HG02798 (cell line): ENCODE measurements around the gene TMPRSS12.
"Not testable (repeated sequence)": the region's sequence is repeated elsewhere in the genome, so short reads cannot be mapped to it uniquely, and the experiment has no call there.

ENCODE experiments used
- ATAC-seq: cut with Tn5 transposase; IDR thresholded peaks from one replicate; pipeline ENCODE4 v1.9.1; 2021; ENCODE audit warnings: mild to moderate bottlenecking; ENCODE audit not compliant: unreplicated experiment, poor library complexity

TMPRSS12 gene

GRCh38 chr12:50842637-50843493 lies at the start of gene TMPRSS12:
Gene TMPRSS12 (plus strand): TSS chr12:50842926. CDS start chr12:50842965, 39 bp downstream.
- no peak for ATAC-seq

DNA sequence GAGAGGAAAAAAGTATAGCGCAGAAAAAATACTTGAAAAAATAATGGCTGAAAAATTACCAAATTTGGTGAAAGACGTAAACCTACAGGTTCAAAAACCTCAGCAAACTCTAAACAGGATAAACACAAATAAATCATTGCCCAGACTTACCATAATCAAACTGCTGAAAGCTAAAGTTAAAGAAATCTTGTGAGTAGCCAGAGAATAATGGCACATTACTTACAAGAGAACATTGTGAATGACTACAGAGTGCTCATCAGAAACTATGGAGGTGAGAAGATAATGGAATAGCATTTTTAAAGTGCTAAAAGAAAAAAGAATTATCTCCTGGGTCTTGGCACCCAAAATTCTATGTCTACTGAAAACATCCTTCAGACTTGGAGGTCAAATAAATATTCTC lies 42.8 kb upstream of the TMPRSS12 start:
- no peak for ATAC-seq

DNA sequence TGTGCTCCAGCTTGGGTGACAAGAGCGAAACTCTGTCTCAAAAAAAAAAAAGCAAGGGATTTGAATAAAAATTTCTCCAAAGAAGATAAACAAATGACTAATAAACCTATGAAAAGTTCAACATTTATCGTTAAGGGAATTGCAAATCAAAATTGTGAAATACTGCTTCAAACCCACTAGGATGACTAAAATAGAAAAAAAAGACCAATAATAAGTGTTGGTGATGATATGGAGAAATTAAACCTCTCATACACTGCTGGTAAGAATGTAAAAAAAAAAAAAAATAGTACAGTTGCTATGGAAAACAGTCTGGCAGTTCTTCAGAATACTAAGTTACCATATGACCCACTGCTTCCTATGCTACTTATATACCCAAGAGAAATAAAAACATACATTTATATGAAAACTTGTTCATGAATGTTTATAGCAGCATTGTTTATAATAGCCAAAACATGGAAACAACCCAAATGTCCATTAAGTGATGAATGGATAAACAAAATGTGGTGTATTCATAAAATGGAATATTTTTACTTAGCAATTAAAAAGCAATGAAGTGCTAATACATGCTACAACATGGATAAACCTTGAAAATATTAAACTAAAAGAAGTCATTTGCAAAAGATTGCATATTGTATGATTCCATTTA lies 39.4 kb upstream of the TMPRSS12 start:
- ATAC-seq: no peak

DNA sequence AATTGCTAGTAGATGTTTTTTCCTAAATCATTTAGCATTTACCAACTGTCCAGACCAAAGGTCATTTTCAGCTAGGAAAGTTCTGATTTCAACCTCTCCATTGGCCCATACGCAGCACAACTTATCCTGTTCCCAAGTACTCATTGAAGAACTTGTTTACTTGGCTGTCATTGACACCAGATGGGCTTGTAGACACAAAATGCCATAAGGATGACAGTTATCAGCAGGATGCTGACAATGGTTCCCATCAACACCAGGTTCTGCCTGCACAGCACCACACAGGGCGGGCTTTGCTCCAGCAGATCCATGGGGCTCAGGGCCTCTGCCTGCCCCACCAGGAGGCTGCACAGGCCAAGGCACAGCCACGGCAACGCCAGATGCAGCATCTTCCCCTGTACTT lies 36.5 kb upstream of the TMPRSS12 start:
- no peak for ATAC-seq

DNA sequence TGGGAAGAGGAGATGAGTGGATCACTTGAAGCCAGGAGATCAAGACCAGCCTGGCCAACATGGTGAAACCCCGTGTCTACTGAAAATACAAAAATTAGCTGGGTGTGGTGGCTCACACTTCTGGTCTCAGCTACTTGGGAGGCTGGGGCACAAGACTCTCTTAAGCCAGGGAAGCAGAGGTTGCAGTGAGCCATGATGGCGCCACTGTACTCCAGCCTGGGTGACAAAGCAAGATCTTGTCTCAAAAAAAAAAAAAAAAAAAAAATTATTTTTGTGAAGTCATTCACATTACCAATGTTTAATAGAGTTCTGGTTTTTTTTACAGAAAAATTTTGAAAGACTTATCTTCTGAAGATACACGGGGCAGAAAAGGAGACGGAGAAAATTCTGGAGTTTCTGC lies 33.6 kb upstream of the TMPRSS12 start:
- not testable (repeated sequence) for ATAC-seq

GRCh38 chr12:50814921-50815320 lies 27.8 kb upstream of the TMPRSS12 start:
- not testable (repeated sequence) for ATAC-seq

GRCh38 chr12:50820177-50820576 lies 22.5 kb upstream of the TMPRSS12 start:
- no peak for ATAC-seq

- ATAC-seq: no peak
Observed at GRCh38 chr12:50822082-50822481, 20.6 kb upstream of the TMPRSS12 start.

GRCh38 chr12:50823724-50824123 lies 19.0 kb upstream of the TMPRSS12 start:
- ATAC-seq: not testable (repeated sequence)

- ATAC-seq: no peak
Observed at GRCh38 chr12:50824914-50825313, 17.8 kb upstream of the TMPRSS12 start.

DNA sequence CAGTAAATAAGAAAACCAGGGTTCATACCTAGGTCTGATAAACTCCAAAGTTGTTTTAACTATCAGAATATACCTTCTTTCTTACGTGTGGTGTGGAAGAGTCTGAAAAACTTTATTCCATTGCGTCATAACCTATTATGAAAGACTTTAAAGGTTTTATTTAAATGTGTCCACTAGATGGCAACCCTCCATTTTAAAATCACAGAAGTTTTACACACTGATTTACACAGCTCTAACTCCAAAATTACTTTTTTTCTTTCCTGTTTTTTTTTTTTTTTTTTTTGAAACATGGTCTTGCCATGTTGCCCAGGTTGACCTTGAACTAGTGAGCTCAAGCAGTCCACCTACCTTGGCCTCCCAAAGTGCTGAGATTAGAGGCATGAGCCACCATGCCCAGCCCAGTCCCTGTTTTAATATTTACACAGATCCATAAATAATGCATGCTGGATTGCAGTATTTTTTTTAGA lies 17.3 kb upstream of the TMPRSS12 start:
- no peak for ATAC-seq

DNA sequence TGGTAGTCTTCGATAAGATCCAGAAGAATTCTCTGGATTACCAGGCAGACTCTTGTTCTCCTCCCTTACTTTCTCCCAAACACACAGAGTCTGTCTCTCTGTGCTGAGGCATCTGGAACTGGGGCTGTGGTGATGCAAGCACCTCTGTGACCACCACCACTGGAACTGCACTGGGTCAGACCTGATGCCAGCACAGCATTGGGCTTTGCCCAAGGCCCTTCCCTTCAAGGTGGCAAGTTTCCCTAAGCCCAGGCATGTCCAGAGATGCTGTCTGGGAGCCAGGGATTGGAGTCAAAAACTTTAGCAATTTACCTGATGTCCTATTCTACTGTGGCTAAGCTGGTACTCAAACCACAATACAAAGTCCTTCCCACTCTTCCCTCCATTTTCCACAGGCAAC lies 14.6 kb upstream of the TMPRSS12 start:
- ATAC-seq: no peak

- ATAC-seq: no peak
Observed at GRCh38 chr12:50828886-50829285, 13.8 kb upstream of the TMPRSS12 start.

- not testable (repeated sequence) for ATAC-seq
Observed at GRCh38 chr12:50833801-50834200, 8.9 kb upstream of the TMPRSS12 start.

DNA sequence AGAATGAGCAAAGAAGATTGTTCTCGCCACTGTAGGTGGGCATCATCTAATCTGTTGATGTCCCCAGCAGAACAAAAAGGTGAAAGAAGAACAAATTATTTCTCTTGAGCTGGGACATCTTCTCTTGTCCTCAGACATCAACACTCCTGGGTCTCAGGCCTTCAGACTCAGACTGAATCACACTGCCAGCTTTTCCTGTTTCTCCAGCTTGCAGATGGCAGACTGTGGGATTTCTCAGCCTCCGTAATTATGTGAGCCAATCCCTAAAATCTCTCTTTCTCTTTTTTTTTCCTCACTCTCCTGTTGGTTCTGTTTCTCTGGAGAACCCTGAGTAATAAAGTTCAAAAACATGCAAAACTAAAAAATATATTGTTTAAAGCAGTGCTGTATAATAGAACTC lies 3.7 kb upstream of the TMPRSS12 start:
- ATAC-seq: no peak

- ATAC-seq: no peak
Observed at GRCh38 chr12:50840809-50841487, 1.8 kb upstream of the TMPRSS12 start.

DNA sequence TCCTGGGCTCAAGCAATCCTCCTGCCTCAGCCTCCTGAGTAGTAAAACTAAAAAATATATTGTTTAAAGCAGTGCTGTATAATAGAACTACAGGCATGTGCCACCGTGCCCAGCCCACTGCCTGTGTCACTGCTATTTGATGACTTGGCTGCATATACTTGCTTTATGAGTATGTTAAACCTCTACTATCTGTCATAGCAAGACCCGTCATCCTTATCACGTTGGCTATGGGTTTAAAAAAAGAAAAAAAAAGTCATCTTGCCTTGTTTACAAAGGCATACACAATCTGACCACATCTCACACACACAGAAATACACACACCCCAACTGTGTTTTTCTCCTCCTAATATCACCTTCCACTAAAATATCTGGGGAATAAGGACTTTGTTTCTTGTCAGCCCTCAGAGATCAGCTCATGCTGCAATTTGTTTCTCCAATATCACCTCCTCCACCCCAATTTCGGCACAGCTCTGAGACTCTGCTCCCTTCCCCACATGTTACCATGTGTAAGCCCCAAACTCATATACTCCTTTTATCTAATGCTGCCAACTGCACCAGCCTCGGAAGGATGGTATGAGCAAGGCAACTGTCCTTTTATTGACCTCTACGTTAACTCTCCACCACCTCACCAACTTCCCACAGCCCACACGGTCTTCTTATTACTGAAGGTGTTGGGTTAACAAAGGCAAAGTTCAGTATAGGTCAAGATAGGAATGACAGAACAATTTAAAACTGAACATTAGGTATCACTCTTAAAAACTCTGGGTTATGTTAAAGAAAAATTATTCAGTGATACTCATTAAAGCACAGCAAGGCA lies 802 bp upstream of the TMPRSS12 start:
- ATAC-seq: no peak

DNA sequence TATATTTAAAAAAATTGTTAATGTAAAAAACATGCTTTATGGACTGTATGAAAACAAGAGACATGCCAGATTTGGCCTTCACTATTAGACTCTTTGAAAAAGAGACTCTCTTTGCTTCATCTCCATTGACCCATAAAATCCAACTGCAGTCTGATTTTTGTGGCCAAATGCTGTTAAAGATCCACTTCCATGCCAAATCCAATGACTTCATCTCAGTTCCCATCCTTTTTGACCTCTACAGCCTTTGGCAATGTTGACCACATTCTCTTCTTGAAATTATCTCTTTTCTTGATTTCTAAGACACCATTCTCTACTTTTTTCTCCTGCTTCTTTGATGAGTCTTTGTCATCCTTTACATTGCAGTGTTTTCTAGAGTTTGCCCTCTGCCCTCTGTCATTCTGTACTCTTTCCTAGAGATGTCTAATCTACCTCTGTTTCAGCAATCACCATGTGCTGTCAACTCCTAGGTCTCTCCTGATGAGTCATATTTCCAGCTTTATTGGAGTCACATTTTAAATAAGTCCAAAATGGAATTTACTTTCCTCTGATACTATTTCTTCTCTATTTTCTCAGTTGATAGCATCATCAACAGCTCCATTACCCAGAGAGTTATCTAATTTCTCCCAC lies 2.4 kb downstream of the TMPRSS12 start:
- no peak for ATAC-seq

DNA sequence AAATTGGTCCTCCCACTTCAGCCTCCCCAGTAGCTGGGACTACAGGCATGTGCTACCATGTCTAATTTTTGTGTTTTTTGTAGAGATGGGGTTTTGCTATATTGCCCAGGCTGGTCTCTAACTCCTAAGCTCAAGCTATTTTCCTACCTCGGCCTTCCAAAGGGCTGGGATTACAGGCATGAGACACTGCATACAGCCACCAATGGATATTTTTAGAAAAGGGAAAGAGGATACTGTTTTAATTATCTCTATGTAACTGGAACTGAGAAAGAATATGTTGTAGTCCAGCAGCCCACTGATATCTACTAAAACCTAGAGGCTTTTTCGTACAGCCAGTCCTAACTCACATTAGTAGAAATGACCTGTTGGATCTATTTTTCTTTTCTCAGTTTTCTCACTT lies 6.2 kb downstream of the TMPRSS12 start:
- no peak for ATAC-seq

DNA sequence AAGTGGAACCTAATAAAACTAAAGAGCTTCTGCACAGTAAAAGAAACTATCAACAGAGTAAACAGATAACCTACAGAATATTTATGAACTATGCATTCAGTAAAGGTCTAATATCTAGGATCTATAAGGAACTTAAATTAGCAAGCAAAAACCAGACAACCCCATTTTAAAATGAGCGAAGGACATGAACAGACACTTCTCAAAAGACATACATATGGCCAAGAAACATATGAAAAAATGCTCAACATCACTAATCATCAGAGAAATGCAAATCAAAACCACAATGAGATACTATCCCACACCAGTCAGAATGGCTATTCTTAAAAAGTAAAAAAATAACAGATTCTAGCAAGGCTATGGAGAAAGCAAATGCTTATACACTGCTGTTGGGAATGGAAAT lies 12.5 kb downstream of the TMPRSS12 start:
- not testable (repeated sequence) for ATAC-seq
